NCI-H82 treated with DMSO at 0.1 percent for 48 hours (cell line): ENCODE measurements around the gene PIEZO2.
"Not testable (repeated sequence)": the region's sequence is repeated elsewhere in the genome, so short reads cannot be mapped to it uniquely, and the experiment has no call there.

ENCODE experiments used
- DNase-seq: peaks from one replicate; lab custom pipeline; 2025; ENCODE audit not compliant: unreplicated experiment; lab: John Stamatoyannopoulos, UW

The PIEZO2 gene

DNA sequence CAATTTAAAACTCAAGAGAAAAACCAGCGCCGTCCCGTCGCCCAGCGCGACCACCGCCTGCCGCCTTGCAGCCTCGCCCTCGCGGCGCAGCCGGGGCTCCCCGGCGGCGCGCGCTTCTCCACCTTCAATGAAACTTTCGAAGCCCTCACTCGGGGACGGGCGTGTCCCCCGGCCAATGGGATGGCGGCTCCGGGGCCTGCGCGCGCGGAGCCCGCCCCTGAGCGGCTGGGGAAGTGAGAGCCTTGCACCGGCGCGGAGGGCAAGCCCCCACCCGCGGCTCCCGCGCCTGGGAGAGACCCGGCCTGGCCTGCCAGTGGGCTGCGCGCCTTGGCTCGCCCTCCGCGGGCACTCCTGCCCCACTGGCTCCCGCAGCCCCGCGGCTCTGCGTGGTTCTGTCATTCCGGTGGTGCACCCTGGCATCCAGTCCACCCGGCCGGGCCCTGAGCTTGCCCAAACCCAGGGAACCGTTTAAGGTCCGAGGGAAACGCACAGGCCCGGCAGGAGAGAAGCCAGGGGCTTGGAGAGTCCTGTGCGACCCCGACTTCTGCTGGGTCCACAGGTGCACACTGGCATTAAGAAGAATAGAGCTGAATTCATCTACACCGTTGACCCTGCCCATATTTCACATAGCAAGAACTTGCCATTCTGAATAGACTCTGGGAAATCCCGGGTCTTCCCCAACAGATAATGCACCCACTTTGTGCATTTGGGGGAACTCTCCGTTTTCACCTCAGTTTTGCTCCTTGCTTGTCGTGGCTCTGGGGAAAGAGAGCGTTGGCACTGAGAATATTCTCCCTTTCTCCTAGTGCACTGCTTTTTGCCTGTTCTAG is at the start of gene PIEZO2:
Gene PIEZO2, minus strand, starts transcription at position 129 of the 830 bp plus-strand sequence. CDS start 981 bp downstream, outside the sequence.
- no peak for DNase-seq

GRCh38 chr18:11183637-11184036 is 34.3 kb upstream of the PIEZO2 start:
- DNase-seq: no peak

DNA sequence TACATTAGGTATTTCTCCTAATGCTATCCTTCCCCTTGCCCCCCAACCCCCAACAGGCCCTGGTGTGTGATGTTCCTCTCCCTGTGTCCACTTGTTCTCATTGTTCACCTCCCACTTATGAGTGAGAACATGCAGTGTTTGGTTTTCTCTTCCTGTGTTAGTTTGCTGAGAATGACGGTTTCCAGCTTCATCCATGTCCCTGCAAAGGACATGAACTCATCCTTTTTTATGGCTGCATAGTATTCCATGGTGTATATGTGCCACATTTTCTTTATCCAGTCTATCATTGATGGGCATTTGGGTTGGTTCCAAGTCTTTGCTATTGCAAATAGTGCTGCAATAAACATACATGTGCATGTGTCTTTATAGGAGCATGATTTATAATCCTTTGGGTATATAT is 32.3 kb upstream of the PIEZO2 start:
- DNase-seq: not testable (repeated sequence)

DNA sequence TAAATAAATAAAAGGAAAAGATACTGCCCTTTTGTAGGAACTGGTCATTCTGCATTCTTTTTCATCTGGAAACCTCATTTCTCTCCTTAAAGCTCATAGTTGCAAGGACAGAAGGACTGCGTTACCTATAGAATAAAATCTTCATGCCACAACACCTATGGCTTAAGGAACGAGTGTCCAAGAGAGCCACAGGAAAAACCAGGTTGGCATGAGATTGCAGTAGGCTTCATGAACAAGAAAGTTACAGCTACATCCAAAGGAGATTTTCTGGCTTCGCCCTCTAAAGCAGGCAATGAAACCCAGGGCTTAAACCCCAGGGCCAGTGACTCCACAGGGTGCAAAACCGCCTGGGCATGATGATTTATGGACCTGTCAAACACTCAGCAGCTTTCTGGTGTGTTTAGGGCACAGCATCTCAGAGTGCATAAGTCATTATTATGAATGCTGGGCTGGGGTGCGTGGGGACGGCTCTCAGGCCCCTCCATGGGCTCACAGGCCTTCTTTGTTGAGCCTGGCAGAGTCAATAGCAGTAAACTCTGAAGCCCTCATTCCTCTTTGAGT is 30.7 kb upstream of the PIEZO2 start:
- DNase-seq: no peak

- DNase-seq: no peak
Measured at GRCh38 chr18:11178951-11179549, 29.7 kb upstream of the PIEZO2 start.

- DNase-seq: no peak
Measured at GRCh38 chr18:11177382-11177781, 28.0 kb upstream of the PIEZO2 start.

DNA sequence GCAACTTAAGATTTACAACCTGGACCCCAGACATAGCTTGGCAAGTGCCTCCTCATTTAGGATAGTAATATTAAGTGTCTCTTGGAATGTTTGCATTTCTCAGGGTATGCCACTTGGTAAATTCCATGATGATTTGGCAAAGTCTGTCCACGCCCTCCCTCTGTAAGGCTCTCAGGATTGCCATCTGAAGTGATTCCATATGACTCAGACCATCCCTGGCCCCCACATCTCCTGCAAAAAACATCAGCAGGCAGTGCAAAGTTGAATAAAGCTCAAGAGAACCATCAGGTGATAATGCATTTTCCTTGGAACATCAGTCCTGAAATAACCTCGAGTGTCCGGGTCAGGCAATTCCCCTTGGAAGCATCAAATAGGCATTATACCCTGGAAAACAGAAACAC is 27.1 kb upstream of the PIEZO2 start:
- DNase-seq: no peak

DNA sequence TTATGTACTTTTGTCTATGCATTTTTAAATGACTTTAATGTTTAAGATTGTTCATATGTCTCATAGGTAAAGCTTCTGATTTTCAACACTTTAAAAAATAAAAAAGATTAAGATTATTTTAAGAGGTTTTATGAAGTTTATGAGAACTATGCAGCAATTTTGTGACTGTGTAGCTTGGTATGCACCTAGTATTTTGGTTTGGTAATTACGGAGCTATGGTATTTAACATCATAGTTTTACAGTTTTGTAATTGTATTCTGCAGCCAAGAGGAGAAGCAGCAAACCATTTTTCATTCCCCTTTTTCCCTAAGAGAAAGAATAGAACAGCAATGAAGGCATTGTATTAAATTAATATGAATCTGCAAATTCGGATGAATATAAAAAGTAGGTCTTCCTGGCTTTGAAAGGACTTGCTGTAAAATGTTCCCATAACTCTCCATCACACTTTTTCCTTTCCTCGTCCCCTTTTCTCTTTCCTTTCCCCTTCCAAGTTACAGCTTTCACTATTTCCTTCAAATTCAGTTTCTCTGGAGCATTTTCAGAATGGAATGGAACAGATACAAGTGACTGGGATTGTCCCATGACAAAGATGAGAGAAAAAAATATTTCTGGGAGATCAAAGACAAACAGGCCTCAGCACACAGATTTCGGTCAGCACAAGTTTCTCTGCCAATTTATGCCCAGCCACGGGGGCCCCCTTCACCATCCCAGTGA is 26.1 kb upstream of the PIEZO2 start:
- DNase-seq: no peak

DNA sequence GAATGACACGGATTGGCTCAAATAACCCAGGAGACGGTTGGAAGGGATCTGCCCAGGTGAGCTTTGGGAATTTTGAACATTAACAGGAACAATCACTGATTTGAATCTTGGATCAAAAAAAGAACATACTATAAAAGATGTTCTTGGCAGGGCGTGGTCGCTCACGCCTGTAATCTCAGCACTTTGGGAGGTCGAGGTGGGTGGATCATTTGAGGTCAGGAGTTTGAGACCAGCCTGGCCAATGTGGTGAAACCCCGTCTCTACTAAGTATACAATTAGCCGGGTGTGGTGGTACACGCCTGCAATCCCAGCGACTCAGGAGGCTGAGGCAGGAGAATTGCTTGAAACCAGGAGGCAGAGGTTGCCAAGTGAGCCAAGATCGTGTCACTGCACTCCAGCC is 24.8 kb upstream of the PIEZO2 start:
- not testable (repeated sequence) for DNase-seq

DNA sequence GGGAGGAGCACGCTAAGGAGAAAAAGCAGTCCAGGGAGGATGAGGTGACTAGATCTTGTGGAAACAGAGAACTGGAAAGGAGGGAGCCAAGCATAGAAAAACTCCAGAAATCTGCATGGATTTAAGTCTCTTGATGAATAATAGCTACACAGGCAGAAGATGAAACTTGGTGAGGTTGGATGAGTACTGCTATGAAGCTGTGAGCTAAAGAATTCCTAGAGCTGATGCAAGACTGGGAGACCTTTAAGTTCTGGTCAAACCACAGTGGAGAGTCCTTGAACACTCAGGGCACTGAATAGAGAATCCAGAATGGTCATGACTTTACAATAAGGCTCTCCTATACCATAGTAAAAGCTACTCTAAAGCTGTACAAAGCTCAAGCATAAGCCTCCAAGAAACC is 18.4 kb upstream of the PIEZO2 start:
- no peak for DNase-seq

- DNase-seq: no peak
Measured at GRCh38 chr18:11165952-11166351, 16.6 kb upstream of the PIEZO2 start.

DNA sequence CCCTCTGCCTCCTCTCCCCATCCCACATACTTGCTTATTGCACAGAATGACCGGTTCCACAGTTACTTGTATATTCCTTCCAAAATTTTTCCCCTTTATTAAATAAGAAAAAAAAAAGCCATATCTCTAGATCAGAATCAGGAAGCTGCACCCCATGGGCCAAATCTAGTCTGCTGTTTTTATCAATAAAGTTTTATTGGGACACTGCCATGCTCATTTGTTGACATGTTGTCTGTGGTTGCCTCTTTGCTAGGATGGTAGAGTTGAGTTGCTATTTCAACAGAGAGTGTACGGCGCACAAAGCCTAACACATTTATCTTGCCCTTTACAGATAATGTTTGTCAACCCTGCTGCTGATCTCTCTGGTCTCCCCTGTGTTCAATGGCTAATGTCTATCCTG is 15.8 kb upstream of the PIEZO2 start:
- DNase-seq: no peak

DNA sequence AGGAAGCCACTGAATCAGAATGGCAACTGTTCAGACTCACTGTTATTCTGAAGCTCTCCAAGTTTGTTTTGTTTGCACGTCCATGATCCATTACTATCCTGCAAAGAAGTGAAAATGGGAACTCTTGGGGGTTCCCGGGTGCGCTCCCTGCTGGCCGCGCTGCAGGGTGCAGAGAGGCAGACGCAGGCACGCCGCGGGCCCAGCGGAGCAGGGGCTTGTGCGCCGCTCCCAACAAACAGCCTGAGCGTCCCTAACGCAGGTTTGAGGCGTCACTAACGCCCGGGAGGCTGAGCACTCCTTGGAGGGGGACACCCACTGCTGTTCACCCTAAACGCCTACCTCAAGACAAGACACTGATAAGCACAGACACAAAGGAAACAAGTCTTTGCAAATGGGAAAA is 14.3 kb upstream of the PIEZO2 start:
- no peak for DNase-seq

GRCh38 chr18:11162889-11163288 is 13.5 kb upstream of the PIEZO2 start:
- no peak for DNase-seq

DNA sequence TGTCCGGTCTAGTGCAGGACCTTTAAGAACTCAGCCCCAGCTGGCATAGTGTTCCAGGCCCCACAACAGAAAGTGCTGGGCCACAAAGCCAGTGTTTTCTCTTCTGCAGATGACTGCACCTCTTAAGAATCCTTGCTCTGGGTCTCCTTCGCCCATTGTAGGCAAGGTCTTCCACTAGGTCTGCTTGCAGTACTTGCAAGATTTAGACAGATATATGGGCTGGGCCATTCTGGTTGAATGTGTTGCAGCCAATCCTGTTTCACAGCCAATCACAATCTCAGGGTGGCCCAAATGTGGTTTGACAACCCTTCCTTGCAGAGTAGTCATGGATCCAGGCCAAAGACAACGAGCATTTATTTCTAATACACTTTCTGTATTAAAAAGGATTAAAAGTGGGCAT is 13.1 kb upstream of the PIEZO2 start:
- DNase-seq: no peak

DNA sequence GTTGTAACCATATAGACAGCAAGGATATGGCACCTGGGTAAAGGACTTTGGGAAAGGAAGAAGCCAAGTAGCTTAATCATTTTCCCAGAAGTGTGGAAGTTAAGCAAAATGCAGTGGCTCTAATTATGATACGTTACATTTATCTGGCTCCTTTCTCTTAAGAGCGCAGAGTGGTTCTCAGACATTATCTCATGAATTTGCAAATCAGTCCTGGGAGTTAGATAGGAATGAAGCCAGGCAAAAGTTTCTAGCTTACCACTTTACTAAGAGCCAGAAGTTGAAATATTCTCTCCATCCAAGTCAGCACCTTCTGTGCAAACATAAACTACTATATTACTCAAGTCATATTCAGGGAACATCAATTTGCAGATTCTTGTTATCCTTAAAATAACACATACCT is 10.9 kb upstream of the PIEZO2 start:
- DNase-seq: no peak

DNA sequence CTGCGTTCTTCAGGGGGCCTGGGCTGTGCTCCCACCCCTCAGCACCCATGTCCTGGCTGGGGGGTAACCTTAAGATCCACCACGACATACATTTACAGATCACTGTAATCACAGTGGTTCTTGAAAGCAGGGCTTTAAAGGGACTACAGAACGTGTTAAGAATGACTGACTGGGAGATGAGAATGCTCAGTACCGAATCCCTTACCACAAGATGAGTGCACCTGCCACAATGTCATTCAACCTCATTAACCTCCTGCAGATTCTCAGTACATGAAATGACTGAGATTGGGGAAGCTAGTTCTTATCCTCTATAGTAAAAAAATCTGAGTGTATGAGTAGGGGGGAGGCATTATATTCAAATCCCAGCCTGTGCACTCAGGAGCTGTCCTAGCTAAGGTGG is 10.5 kb upstream of the PIEZO2 start:
- DNase-seq: no peak

DNA sequence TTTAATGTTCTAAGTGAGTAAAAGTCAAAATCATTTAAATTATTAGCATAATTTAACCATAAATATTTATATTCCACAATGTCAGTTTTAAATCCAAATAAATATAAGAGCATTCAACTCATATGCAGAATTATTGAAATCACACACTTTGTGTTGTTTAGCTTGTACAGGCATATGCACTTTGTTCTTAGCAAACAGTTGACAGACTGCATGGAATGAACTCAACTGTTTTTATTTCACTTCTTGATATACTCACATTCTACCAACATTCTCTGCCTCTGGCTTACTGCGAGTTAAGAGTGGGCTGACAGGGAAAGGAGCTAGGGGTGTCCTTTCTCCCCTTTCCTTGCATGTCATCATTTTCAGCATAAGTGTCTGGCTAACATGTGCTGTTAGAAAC is 7.6 kb upstream of the PIEZO2 start:
- no peak for DNase-seq

DNA sequence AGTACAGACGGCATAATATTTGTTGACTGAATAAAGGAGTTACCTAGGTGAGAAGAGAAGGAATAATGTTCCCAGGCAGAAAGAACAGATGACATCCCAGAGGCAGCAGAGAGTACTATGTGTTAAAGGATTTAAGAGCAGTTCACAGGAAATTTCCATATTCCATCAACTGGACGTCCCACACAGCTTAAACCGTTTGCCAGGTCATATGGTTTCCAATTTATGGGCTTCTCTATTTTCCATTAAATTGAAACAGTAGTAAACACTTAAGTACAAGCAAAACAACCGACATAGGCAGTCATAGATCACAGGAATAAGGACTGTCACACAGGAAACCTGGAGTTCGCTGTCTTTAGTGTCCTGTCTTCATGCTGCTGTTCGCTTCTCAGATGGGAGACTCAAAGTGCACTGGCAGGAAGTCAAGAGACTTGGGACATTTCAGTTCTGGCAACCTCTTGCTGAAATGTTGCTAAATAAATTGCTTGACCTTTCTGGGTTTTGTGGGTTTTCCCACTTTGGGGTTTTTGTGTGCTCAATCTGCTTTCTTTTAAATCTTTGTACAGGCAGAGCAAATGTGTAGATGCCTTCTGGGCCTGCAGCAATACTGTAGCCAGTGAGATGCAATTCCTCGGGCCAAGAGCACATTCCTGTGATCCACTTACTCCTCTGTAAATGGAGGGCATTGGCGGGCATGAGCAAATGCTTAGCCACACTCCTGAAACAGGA is 5.8 kb upstream of the PIEZO2 start:
- DNase-seq: no peak

GRCh38 chr18:11154368-11154989 is 5.1 kb upstream of the PIEZO2 start:
- DNase-seq: peak; percentile 1

DNA sequence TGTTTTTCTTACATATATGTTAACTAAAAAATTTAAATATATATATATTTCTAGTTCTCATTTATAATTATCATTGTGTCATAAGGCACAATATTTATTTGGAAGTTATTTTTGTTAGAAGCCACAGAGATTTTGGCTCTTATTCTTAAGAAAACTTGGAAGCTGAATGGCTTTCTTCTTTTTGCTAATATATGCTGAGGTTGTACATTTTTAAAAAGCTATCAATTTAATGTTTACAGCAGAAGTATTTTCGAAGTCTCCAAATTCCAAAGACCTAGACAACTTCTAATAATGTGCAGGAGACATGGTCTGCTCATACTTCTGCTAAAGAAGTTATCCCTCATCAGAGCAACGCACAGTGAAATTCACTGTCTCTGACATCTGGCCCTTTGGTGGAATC is 3.7 kb upstream of the PIEZO2 start:
- no peak for DNase-seq
